K562 (cell line): ENCODE measurements around the gene TCF15. TPM values are rescaled to one million over a fixed set of nuclear protein-coding genes. Genes with fewer than 3 reads are reported as not detected.

Source experiments
- ATAC-seq: fragments of 200-7000 bp; cut with Tn5 transposase; 3 replicates; pipeline ENCODE4 v1.9.1; 2020; ENCODE audit warnings: moderate library complexity
- BruUV-seq: library from RNA; stranded (reverse); fragments of 400-500 nt; replicated peaks from 2 replicates; lab custom pipeline; 2021; lab: Mats Ljungman, UMichigan
- CTCF ChIA-PET: fragments of 300-600 bp; formaldehyde crosslinking; extraction: SDS; loops from one replicate; lab custom pipeline; 2021; ENCODE audit warnings: low intra/inter-chr PET ratio; lab: Yijun Ruan, JAX
- POLR2A ChIA-PET: fragments of 300-600, 350-650 bp; sonication (Branson Sonifier 250); formaldehyde crosslinking; extraction: SDS; loops from one replicate; lab custom pipeline; 2021; ENCODE audit warnings: antibody characterized with exemption, inconsistent platforms; lab: Yijun Ruan, JAX
- DNase-seq, 4 experiments: peaks; one replicate each; pipeline versions ENCODE4 v3.0.0 to v3.0.0-alpha.2; 2011 to 2018; ENCODE audit warnings: low spot score in 3 of 4, mixed read lengths in 3 of 4; ENCODE audit errors: extremely low read depth in 1 of 4
- FAIRE-seq: peaks from 2 replicates; lab custom pipeline; 2011; peaks lifted over from hg19 to GRCh38; lab: Jason Lieb, UNC
- H2AFZ ChIP-seq: 2 replicates; pipeline ENCODE4 v1.6.0; 2011; ENCODE audit warnings: low read depth, low read length, control low read depth, inconsistent platforms
- H3K27ac ChIP-seq: fragments of 200-600 bp; 3 replicates; pipeline ENCODE4 v1.8.0; 2011; ENCODE audit warnings: low read depth, mild to moderate bottlenecking, control low read depth, inconsistent platforms, low read length, moderate library complexity, mixed read lengths; ENCODE audit errors: extremely low read depth
- H3K27me3 ChIP-seq, 2 experiments: fragments of 300-600 bp in 1 of 2; 2 replicates in 1 of 2; 3 replicates in 1 of 2; pipeline versions ENCODE4 v1.6.0 to v1.8.0; 2011; ENCODE audit warnings: inconsistent platforms in 2 of 2, low read length in 2 of 2, mild to moderate bottlenecking in 1 of 2, mixed read lengths in 1 of 2, moderate library complexity in 1 of 2; ENCODE audit not compliant: control insufficient read depth in 2 of 2, insufficient read depth in 2 of 2
- H3K36me3 ChIP-seq: fragments of 300-600 bp; 3 replicates; pipeline ENCODE4 v1.8.0; 2011; ENCODE audit warnings: mild to moderate bottlenecking, low read length, inconsistent platforms; ENCODE audit not compliant: control insufficient read depth, insufficient read depth
- H3K4me1 ChIP-seq, 2 experiments: fragments of 200-600 bp in 1 of 2; replicated peaks in 1 of 2; 2 replicates in 1 of 2; 3 replicates in 1 of 2; pipeline versions ENCODE4 v1.5.1 to v1.8.0; 2011; ENCODE audit warnings: inconsistent platforms in 2 of 2, low read length in 2 of 2, mild to moderate bottlenecking in 1 of 2, mixed read lengths in 1 of 2, moderate library complexity in 1 of 2; ENCODE audit not compliant: control insufficient read depth in 2 of 2, insufficient read depth in 2 of 2
- H3K4me2 ChIP-seq: 2 replicates; pipeline ENCODE4 v1.6.1; 2011; ENCODE audit warnings: low read length, control low read depth, inconsistent platforms, mixed read lengths; ENCODE audit not compliant: insufficient read depth
- H3K4me3 ChIP-seq: fragments of 200-600 bp; sonication (generic), shearing (Covaris generic); 2 replicates; pipeline ENCODE4 v1.5.1; 2016; ENCODE audit warnings: control low read depth, inconsistent platforms
- H3K79me2 ChIP-seq: fragments of 200-600 bp; 3 replicates; pipeline ENCODE4 v1.8.0; 2011; ENCODE audit warnings: low read length, inconsistent platforms; ENCODE audit not compliant: control insufficient read depth, insufficient read depth
- H3K9ac ChIP-seq, 2 experiments: 2 replicates each; pipeline versions ENCODE4 v1.6.0 to v1.6.1; 2011; ENCODE audit warnings: low read depth in 2 of 2, low read length in 2 of 2, control low read depth in 1 of 2, inconsistent platforms in 1 of 2, mild to moderate bottlenecking in 1 of 2, mixed read lengths in 1 of 2; ENCODE audit not compliant: insufficient read depth in 1 of 2
- H3K9me1 ChIP-seq: one replicate; pipeline ENCODE4 v1.6.0; 2011; ENCODE audit warnings: inconsistent platforms, mild to moderate bottlenecking, low read length, moderate library complexity; ENCODE audit not compliant: control insufficient read depth, insufficient read depth
- H3K9me3 ChIP-seq: replicated peaks from 2 replicates; pipeline ENCODE4 v1.5.1; 2011; ENCODE audit warnings: low read depth, low read length, inconsistent platforms; ENCODE audit not compliant: control insufficient read depth, insufficient read depth
- H4K20me1 ChIP-seq: replicated peaks from 2 replicates; pipeline ENCODE4 v1.6.1; 2011; ENCODE audit warnings: low read length, inconsistent platforms, mixed read lengths; ENCODE audit not compliant: control insufficient read depth, insufficient read depth
- ARHGAP35 ChIP-seq: fragments of 450-650 bp; IDR thresholded peaks from 2 replicates; pipeline ENCODE4 v1.6.1; 2018; ENCODE audit not compliant: partially characterized antibody
- BRD9 ChIP-seq: fragments of 450-650 bp; IDR thresholded peaks from 2 replicates; pipeline ENCODE4 v1.6.1; 2018; ENCODE audit warnings: low read depth; ENCODE audit not compliant: partially characterized antibody
- CGGBP1 ChIP-seq: fragments of 250-450 bp; sonication (Bioruptor Pico); IDR thresholded peaks from 2 replicates; pipeline ENCODE4 v1.9.0; 2021; ENCODE audit warnings: mild to moderate bottlenecking
- ILK ChIP-seq: fragments of 450-650 bp; IDR thresholded peaks from 2 replicates; pipeline ENCODE4 v1.6.1; 2016; ENCODE audit warnings: missing genetic modification characterization, low read depth, mild to moderate bottlenecking, missing compliant biosample characterization, moderate library complexity, borderline replicate concordance
- MTA1 ChIP-seq: fragments of 450-650 bp; IDR thresholded peaks from 2 replicates; pipeline ENCODE4 v1.6.1; 2017; ENCODE audit warnings: borderline replicate concordance
- ZFP1 ChIP-seq: fragments of 450-650 bp; formaldehyde crosslinking; IDR thresholded peaks from 2 replicates; pipeline ENCODE4 v1.4.0; 2020; ENCODE audit warnings: mild to moderate bottlenecking, mixed read lengths
- ZNF224 ChIP-seq: sonication (generic); formaldehyde crosslinking; IDR thresholded peaks from 2 replicates; pipeline ENCODE4 v1.8.0; 2022; ENCODE audit warnings: mild to moderate bottlenecking, missing genetic modification reagents
- ZNF277 ChIP-seq: fragments of 250-450 bp; sonication (Bioruptor Pico); IDR thresholded peaks from 2 replicates; pipeline ENCODE4 v1.8.0; 2022; ENCODE audit warnings: inconsistent platforms, mild to moderate bottlenecking, moderate library complexity, borderline replicate concordance
- ZNF444 ChIP-seq: fragments of 250-450 bp; sonication (Bioruptor Pico); IDR thresholded peaks from 2 replicates; pipeline ENCODE4 v1.4.0; 2020; ENCODE audit warnings: mild to moderate bottlenecking, moderate library complexity
- WGBS: fragments of 100-300 bp; shearing (Covaris generic); methylation state at CpG from one replicate; pipeline ENCODE4 v1.1.6; 2016; ENCODE audit warnings: low coverage, mixed read lengths; ENCODE audit not compliant: insufficient coverage; ENCODE audit errors: missing lambda C conversion rate; 5-methylcytosine and 5-hydroxymethylcytosine counted together
- in situ Hi-C: fragments of 300-500 bp; cut with MboI; formaldehyde crosslinking; loops from 4 replicates; pipeline ENCODE4 v1.15.0; 2018; ENCODE audit warnings: inconsistent platforms, mixed read lengths
- intact Hi-C: fragments of 100-400 bp; cut with micrococcal nuclease; formaldehyde crosslinking; loops from 2 replicates; pipeline ENCODE4 v1.14.2; 2022
- polyA plus RNA-seq, 8 experiments: library from polyadenylated mRNA; depleted of rRNA in 4 of 8; stranded (reverse) in 5 of 8; unstranded in 3 of 8; fragments of >200 nt; fragmentation: Nextera tagmentation in 2 of 8; fragmentation: Illumina TruSeq in 1 of 8; extraction: Ambion mirVana in 2 of 8; extraction: Trizol in 1 of 8; gene quantifications; 2 replicates each; pipeline versions ENCODE4 v1.2.1 to v1.2.3, GENCODE V29; 2011 to 2014; ENCODE audit warnings: inconsistent platforms in 1 of 8, missing spikeins in 1 of 8
- total RNA-seq, 7 experiments: library from RNA; depleted of rRNA in 6 of 7; stranded (reverse); fragments of >200 nt in 6 of 7; fragmentation: Illumina TruSeq in 2 of 7; extraction: Trizol in 2 of 7; gene quantifications; 2 replicates each; pipeline versions ENCODE4 v1.2.1 to v1.2.3, GENCODE V29; 2011 to 2021; ENCODE audit warnings: low replicate concordance in 1 of 7

TCF15 gene
- total and polyA plus RNA-seq, 9 of the 15 experiments (the other 6 are each of a cell fraction or from before 2014, with no cell fraction given), result 0.04 to 5.0 (median 1.2) TPM

DNA sequence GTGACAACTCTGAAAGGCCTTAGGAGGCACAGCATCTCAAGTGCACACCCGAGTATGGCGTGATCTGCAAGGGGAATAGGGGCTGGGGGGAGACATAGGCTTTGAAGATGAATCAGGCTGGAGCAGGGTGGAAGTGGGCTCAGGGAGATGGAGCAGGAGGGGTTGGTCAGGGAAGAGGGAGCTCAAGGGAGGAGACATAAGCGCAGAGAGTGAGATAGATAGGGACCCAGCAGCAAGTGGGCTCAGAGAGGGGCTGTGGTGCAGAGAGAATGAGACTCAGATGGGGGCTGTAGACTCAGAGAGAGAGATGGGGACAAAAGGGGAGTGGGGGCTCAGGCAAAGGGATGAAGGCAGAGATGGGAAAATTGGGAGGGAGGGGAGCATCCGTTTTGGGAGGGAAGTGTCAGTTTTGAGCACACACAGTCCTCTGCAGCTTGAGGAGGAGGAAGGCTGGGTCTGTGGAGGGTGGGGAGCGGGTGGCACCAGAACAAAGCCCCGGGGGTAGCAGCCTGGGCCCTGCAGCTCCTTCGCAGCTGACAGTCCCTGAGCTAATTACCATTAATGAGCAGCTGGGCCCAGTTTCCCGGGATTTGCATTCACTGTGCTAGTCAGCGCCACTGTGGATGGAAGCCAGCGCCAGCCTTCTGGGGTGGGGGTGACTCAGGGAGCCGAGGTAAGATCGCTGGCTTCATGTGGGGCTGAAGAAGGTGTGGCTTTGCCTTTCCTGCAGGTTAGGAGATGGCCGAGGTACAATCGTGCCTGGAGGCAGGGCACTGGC is 24.2 kb upstream of the TCF15 start:
- WGBS, result 9% methylated on average over 9 of the region's 14 CpGs
- H4K20me1 ChIP-seq, result no peaks in the 10 kb centered on the region
- H3K4me1 ChIP-seq, result no peaks in the 10 kb centered on the region; a peak in 2 of 5 replicates
- H3K9ac ChIP-seq, result no peak overlapping the region
- in situ Hi-C loops, result no loop called here
- POLR2A ChIA-PET, result interaction anchor here (0.6 kb wide), 1 partner anchor 126 kb away, joined by 3 read pairs; no protein-coding TSS in a partner anchor
- no peaks in the 10 kb centered on the region for H3K9me1 ChIP-seq
- H3K27me3 ChIP-seq, result peaks cover 0 to 23% of the 10 kb centered on the region in 2 experiments; a peak in 2 of 5 replicates
- H3K4me3 ChIP-seq, result no peak overlapping the region
- intact Hi-C loops, result no loop called here
- no TSS peak for BruUV-seq
- no peak overlapping the region for H2AFZ ChIP-seq
- no peak overlapping the region for H3K4me2 ChIP-seq
- no peaks in the 10 kb centered on the region for H3K36me3 ChIP-seq
- H3K27ac ChIP-seq, result no peak overlapping the region
- FAIRE-seq (no peak), DNase-seq (no peak), ATAC-seq (no peak)
- H3K9me3 ChIP-seq, result no peaks in the 10 kb centered on the region
- TF ChIP-seq ILK (tag) (no peak), MTA1 (no peak), ZNF224 (CRISPR knock-in tag) (no peak), BRD9 (no peak), ARHGAP35 (no peak), ZNF277 (no peak), CGGBP1 (CRISPR knock-in tag) (no peak), ZFP1 (no peak), ZNF444 (CRISPR knock-in tag) (no peak)
- CTCF ChIA-PET, result no interaction called here
- H3K79me2 ChIP-seq, result no peaks in the 10 kb centered on the region
